ENCODE results near the gene CDH5.
"Not testable (repeated sequence)": the region's sequence is repeated elsewhere in the genome, so short reads cannot be mapped to it uniquely, and the experiment has no call there.

CDH5 gene

GRCh38 chr16:66325717-66326376 lies 40.6 kb upstream of the CDH5 start:
- DNase-seq (ENCODE audit: extremely low read depth, low read depth) = no peak
- TF ChIP-seq, protein P1, sequence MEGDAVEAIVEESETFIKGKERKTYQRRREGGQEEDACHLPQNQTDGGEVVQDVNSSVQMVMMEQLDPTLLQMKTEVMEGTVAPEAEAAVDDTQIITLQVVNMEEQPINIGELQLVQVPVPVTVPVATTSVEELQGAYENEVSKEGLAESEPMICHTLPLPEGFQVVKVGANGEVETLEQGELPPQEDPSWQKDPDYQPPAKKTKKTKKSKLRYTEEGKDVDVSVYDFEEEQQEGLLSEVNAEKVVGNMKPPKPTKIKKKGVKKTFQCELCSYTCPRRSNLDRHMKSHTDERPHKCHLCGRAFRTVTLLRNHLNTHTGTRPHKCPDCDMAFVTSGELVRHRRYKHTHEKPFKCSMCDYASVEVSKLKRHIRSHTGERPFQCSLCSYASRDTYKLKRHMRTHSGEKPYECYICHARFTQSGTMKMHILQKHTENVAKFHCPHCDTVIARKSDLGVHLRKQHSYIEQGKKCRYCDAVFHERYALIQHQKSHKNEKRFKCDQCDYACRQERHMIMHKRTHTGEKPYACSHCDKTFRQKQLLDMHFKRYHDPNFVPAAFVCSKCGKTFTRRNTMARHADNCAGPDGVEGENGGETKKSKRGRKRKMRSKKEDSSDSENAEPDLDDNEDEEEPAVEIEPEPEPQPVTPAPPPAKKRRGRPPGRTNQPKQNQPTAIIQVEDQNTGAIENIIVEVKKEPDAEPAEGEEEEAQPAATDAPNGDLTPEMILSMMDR (IDR thresholded peaks at IDR 0.05; ENCODE audit: low read depth, low read length, missing control alignments) = no peak
- H3K4me3 ChIP-seq (replicated peaks; ENCODE audit: low read depth, low read length) = no peak overlapping the region

GRCh38 chr16:66326991-66327513 lies 39.4 kb upstream of the CDH5 start:
- TF ChIP-seq, protein P1 (IDR thresholded peaks at IDR 0.05; ENCODE audit: low read depth, low read length, missing control alignments) = no peak
- no peak for DNase-seq (ENCODE audit: extremely low read depth, low read depth)
- no peak overlapping the region for H3K4me3 ChIP-seq (replicated peaks; ENCODE audit: low read depth, low read length)

- H3K4me3 ChIP-seq (replicated peaks; ENCODE audit: low read depth, low read length) = no peak overlapping the region
- no peak for DNase-seq (ENCODE audit: extremely low read depth, low read depth)
- TF ChIP-seq, protein P1 (IDR thresholded peaks at IDR 0.05; ENCODE audit: low read depth, low read length, missing control alignments) = no peak
Measured at GRCh38 chr16:66328282-66328681, 38.2 kb upstream of the CDH5 start.

- H3K4me3 ChIP-seq (replicated peaks; ENCODE audit: low read depth, low read length); DNase-seq (ENCODE audit: extremely low read depth, low read depth): not testable (repeated sequence)
Measured at GRCh38 chr16:66331464-66331863, 35.0 kb upstream of the CDH5 start.

- no peak overlapping the region for H3K4me3 ChIP-seq (replicated peaks; ENCODE audit: low read depth, low read length)
- no peak for DNase-seq (ENCODE audit: extremely low read depth, low read depth)
Measured at GRCh38 chr16:66332634-66333610, 33.6 kb upstream of the CDH5 start.

DNA sequence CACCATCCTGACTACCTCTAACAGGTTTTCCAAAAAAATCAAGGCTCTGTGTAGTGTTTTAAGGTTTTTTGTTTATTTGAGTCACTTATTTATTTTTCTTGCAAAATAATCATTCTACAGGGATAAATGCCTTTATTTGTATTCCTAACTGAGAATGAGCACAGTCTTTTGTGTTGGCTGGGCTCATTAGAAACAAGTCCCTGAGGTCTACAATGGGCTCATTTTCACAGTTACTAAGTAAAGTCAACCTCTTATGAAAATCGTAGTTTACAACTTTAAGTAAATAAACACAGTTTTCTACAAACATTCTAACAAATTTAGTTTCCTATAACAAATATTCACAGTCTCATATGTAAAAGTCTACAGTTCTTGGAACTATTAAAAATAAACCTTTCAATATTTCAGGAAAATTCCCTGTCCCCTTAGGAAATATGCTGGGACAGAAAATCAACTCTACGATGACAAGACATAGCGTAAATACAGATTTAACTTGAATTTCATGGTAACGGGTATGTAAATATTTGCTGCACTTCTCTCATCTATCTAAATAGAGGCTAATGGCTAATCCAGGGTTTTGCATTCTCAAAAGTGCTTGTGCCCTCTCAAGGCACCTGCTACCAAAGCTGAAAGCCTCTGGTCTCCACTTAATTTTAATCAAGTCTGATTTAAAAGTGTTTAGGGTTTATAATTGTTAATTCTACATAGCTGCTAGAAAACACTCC lies 31.5 kb upstream of the CDH5 start:
- TF ChIP-seq, protein P1 (IDR thresholded peaks at IDR 0.05; ENCODE audit: low read depth, low read length, missing control alignments) = no peak
- H3K4me3 ChIP-seq (replicated peaks; ENCODE audit: low read depth, low read length) = no peak overlapping the region
- DNase-seq (ENCODE audit: extremely low read depth, low read depth) = no peak

More at GRCh38 chr16:66332634-66333610, 33.6 kb upstream of the CDH5 start:
- TF ChIP-seq, protein P1 (IDR thresholded peaks at IDR 0.05; ENCODE audit: low read depth, low read length, missing control alignments) = no peak

Data from HFF-Myc (cell line).